ENCODE measurements around the gene CHIC2. TPM values are rescaled to one million over a fixed set of nuclear protein-coding genes. Genes with fewer than 3 reads are reported as not detected.

CHIC2 gene
- total RNA-seq, 1 experiment from 2014 or later: 16.5 TPM

DNA sequence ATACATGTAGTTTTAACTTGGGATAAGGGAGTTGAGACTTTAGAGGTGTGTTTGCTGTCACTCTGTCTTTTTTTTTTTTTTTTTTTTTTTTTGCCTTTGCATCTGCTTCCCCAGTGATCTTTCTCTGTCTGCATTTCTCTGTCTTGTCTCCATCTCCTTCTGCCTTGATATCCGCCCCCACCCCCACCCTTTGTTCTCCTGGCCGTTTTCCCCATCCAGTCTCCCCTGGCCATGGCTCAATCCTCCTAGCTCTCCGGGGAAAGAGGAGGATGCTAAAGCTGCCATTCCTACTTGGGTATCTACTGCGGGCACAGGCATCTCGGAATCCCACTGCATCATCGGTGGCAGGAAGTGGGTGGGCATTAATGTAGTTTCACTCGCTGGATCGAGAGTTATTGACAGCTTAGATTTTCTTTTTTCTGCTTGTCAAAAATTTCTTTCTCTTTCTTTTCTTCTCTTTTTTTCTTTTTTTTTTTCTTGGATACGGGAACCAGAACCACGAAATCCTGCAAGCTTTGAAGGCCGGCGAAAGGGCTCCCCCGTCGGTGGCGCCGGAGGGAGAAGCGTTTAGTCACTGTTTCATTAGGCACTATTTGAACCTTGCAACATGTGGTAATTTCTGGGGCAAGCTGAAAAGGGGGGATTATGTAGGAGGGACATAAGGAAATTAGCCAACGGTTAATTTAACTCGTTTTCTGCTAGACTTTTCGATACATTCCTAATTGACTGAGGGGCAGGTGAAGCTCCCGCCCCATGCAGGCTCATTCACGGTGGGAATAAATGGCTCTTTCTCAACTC is 43.7 kb upstream of the CHIC2 start:
- no peak for DNase-seq
- no peak overlapping the region for H3K27ac Mint-ChIP-seq (ENCODE audit: unreplicated experiment)
- peaks cover 54% of the 10 kb centered on the region for H3K27me3 Mint-ChIP-seq (ENCODE audit: unreplicated experiment)
- intact Hi-C loops (cut with micrococcal nuclease; ENCODE audit: unreplicated experiment): no loop called here
- no TSS peak for BruUV-seq (replicated peaks)
- no peaks in the 10 kb centered on the region for H3K9me3 Mint-ChIP-seq (ENCODE audit: low read depth, unreplicated experiment)
- CTCF ChIA-PET: interaction anchor here (0.6 to 0.7 kb wide), 2 partner anchors 217 to 419 kb away, joined by 3 to 5 read pairs; no protein-coding TSS in a partner anchor
- H3K4me1 Mint-ChIP-seq (ENCODE audit: low read depth, unreplicated experiment): peaks cover 8% of the 10 kb centered on the region
- no peak overlapping the region for H3K4me3 Mint-ChIP-seq (ENCODE audit: low read depth, unreplicated experiment)
- H3K36me3 Mint-ChIP-seq (ENCODE audit: insufficient read depth, unreplicated experiment): no peaks in the 10 kb centered on the region
- TF ChIP-seq, protein P1, sequence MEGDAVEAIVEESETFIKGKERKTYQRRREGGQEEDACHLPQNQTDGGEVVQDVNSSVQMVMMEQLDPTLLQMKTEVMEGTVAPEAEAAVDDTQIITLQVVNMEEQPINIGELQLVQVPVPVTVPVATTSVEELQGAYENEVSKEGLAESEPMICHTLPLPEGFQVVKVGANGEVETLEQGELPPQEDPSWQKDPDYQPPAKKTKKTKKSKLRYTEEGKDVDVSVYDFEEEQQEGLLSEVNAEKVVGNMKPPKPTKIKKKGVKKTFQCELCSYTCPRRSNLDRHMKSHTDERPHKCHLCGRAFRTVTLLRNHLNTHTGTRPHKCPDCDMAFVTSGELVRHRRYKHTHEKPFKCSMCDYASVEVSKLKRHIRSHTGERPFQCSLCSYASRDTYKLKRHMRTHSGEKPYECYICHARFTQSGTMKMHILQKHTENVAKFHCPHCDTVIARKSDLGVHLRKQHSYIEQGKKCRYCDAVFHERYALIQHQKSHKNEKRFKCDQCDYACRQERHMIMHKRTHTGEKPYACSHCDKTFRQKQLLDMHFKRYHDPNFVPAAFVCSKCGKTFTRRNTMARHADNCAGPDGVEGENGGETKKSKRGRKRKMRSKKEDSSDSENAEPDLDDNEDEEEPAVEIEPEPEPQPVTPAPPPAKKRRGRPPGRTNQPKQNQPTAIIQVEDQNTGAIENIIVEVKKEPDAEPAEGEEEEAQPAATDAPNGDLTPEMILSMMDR (IDR thresholded peaks at IDR 0.05; ENCODE audit: unreplicated experiment): no peak

DNA sequence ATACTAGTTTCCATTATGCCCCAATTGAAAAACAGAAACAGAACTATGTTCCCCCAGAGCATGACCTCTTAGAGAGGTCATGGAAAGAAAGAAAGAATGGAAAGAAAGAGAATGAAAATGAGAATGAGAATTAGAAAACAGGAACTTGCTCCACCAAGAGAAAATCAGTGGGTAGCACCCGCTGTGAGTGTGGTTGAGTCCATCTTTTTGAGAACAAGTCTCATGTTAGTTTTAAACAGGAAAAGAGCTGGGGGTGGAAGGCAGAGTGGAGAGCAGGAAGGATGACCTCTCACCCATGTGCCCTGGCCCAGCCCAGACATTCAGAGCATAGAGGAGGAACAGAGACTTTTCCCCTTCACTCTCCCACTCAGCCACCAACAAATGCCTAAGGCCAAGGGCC is 40.5 kb upstream of the CHIC2 start:
- no peak for DNase-seq
- Mint-ChIP-seq H3K4me1 (ENCODE audit: low read depth, unreplicated experiment) (peaks cover 8% of the 10 kb centered on the region), H3K36me3 (ENCODE audit: insufficient read depth, unreplicated experiment) (no peaks in the 10 kb centered on the region), H3K4me3 (ENCODE audit: low read depth, unreplicated experiment) (no peak overlapping the region), H3K27ac (ENCODE audit: unreplicated experiment) (no peak overlapping the region), H3K9me3 (ENCODE audit: low read depth, unreplicated experiment) (no peaks in the 10 kb centered on the region), H3K27me3 (ENCODE audit: unreplicated experiment) (peaks cover 69% of the 10 kb centered on the region)
- CTCF ChIA-PET: no interaction called here
- BruUV-seq (replicated peaks): no TSS peak
- intact Hi-C loops (cut with micrococcal nuclease; ENCODE audit: unreplicated experiment): no loop called here
- TF ChIP-seq, protein P1 (IDR thresholded peaks at IDR 0.05; ENCODE audit: unreplicated experiment): no peak

GRCh38 chr4:54103190-54103574 is 38.8 kb upstream of the CHIC2 start:
- Mint-ChIP-seq H3K36me3 (ENCODE audit: insufficient read depth, unreplicated experiment) (no peaks in the 10 kb centered on the region), H3K27me3 (ENCODE audit: unreplicated experiment) (peaks cover 86% of the 10 kb centered on the region), H3K4me3 (ENCODE audit: low read depth, unreplicated experiment) (no peak overlapping the region), H3K9me3 (ENCODE audit: low read depth, unreplicated experiment) (no peaks in the 10 kb centered on the region), H3K4me1 (ENCODE audit: low read depth, unreplicated experiment) (peaks cover 8% of the 10 kb centered on the region), H3K27ac (ENCODE audit: unreplicated experiment) (no peak overlapping the region)
- DNase-seq: no peak
- CTCF ChIA-PET: interaction anchor here (0.6 kb wide), 1 partner anchor 111 kb away, joined by 3 read pairs; no protein-coding TSS in a partner anchor
- TF ChIP-seq, protein P1 (IDR thresholded peaks at IDR 0.05; ENCODE audit: unreplicated experiment): no peak
- BruUV-seq (replicated peaks): no TSS peak
- intact Hi-C loops (cut with micrococcal nuclease; ENCODE audit: unreplicated experiment): no loop called here

DNA sequence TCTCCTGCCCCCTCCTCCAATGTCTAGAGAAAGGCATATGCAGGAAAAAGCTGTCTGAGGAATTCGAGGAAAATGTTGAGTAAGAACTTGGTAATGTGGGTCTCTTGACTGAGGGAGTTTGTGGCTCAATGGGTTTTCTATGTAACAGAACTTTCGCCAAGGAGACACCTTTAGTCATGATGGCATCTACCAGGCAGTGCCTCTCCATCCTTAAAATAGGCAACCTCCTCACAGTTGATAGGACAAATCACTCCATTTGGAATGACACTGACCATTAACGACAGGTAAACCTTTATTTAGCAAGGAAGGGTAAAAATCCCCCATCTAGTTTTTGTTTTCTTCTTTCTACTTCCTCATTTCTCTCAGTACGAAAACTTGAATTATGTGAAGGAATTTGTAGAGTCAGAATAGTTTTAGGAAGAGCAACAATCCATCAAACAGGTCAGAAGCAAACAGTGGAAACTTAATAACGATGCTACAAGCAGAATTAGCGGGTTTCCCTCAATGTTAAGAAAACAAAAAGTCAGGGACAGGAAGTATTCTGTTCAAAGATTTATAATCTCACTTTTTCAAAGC is 38.2 kb upstream of the CHIC2 start:
- TF ChIP-seq, protein P1 (IDR thresholded peaks at IDR 0.05; ENCODE audit: unreplicated experiment): no peak
- H3K4me1 Mint-ChIP-seq (ENCODE audit: low read depth, unreplicated experiment): peaks cover 8% of the 10 kb centered on the region
- H3K27me3 Mint-ChIP-seq (ENCODE audit: unreplicated experiment): peaks cover 86% of the 10 kb centered on the region
- BruUV-seq (replicated peaks): no TSS peak
- CTCF ChIA-PET: no interaction called here
- H3K27ac Mint-ChIP-seq (ENCODE audit: unreplicated experiment): no peak overlapping the region
- intact Hi-C loops (cut with micrococcal nuclease; ENCODE audit: unreplicated experiment): no loop called here
- H3K36me3 Mint-ChIP-seq (ENCODE audit: insufficient read depth, unreplicated experiment): no peaks in the 10 kb centered on the region
- no peak for DNase-seq
- no peak overlapping the region for H3K4me3 Mint-ChIP-seq (ENCODE audit: low read depth, unreplicated experiment)
- H3K9me3 Mint-ChIP-seq (ENCODE audit: low read depth, unreplicated experiment): no peaks in the 10 kb centered on the region
